GM18508 (cell line): ENCODE measurements around the gene TAS2R9.
"Not testable (repeated sequence)": the region's sequence is repeated elsewhere in the genome, so short reads cannot be mapped to it uniquely, and the experiment has no call there.

ENCODE experiments used
- ATAC-seq: cut with Tn5 transposase; IDR thresholded peaks from one replicate; pipeline ENCODE4 v1.9.1; 2021; ENCODE audit warnings: moderate number of reproducible peaks; ENCODE audit not compliant: insufficient read depth, unreplicated experiment

TAS2R9 gene

GRCh38 chr12:10810068-10810467, at the start of gene TAS2R9:
TAS2R9 (minus strand) TSS chr12:10810168; CDS start chr12:10810075, 93 bp downstream.
- no peak for ATAC-seq

- no peak for ATAC-seq
These were observed 45.8 kb upstream of the TAS2R9 start for GRCh38 chr12:10855807-10856206.

GRCh38 chr12:10853776-10854175, 43.8 kb upstream of the TAS2R9 start:
- no peak for ATAC-seq

- no peak for ATAC-seq
These were observed 41.4 kb upstream of the TAS2R9 start for GRCh38 chr12:10851243-10851858.

GRCh38 chr12:10849425-10849878, 39.5 kb upstream of the TAS2R9 start, which contains the start of gene PRR4:
PRR4 (minus strand) TSS chr12:10849475; CDS start chr12:10849437, 38 bp downstream.
- no peak for ATAC-seq

- no peak for ATAC-seq
These were observed 37.8 kb upstream of the TAS2R9 start for GRCh38 chr12:10847744-10848143.

GRCh38 chr12:10842862-10843261, 32.9 kb upstream of the TAS2R9 start:
- ATAC-seq, result no peak

- ATAC-seq, result no peak
These were observed 28.5 kb upstream of the TAS2R9 start for GRCh38 chr12:10838461-10838860.

- no peak for ATAC-seq
These were observed 20.0 kb upstream of the TAS2R9 start for GRCh38 chr12:10829994-10830393.

GRCh38 chr12:10826258-10826657, 16.3 kb upstream of the TAS2R9 start, which contains the start of gene TAS2R10:
TAS2R10 (minus strand) TSS chr12:10826358; CDS start chr12:10826269, 89 bp downstream.
- ATAC-seq, result no peak

- no peak for ATAC-seq
These were observed 15.0 kb upstream of the TAS2R9 start for GRCh38 chr12:10824957-10825356.

- no peak for ATAC-seq
These were observed 2.0 kb upstream of the TAS2R9 start for GRCh38 chr12:10811883-10812536.

GRCh38 chr12:10807186-10807585, 2.8 kb downstream of the TAS2R9 start, which contains the start of gene TAS2R8:
TAS2R8 (minus strand) TSS chr12:10807286; CDS start chr12:10806980, 306 bp downstream.
- ATAC-seq, result no peak

GRCh38 chr12:10802587-10802986, 7.4 kb downstream of the TAS2R9 start, which contains the start of gene TAS2R7:
TAS2R7 (minus strand) TSS chr12:10802627; CDS start chr12:10802570, 57 bp downstream.
- no peak for ATAC-seq

GRCh38 chr12:10801741-10802140, 8.2 kb downstream of the TAS2R9 start:
- ATAC-seq, result no peak

- ATAC-seq, result no peak
These were observed 15.7 kb downstream of the TAS2R9 start for GRCh38 chr12:10794222-10794621.

GRCh38 chr12:10791769-10792168, 18.2 kb downstream of the TAS2R9 start:
- not testable (repeated sequence) for ATAC-seq

GRCh38 chr12:10783252-10783651, 26.7 kb downstream of the TAS2R9 start:
- ATAC-seq, result no peak

- no peak for ATAC-seq
These were observed 30.9 kb downstream of the TAS2R9 start for GRCh38 chr12:10779103-10779502.

- ATAC-seq, result no peak
These were observed 38.7 kb downstream of the TAS2R9 start for GRCh38 chr12:10771132-10771733.

- ATAC-seq, result no peak
These were observed 50.3 kb downstream of the TAS2R9 start for GRCh38 chr12:10759657-10760056.
